Fibroblast of lung (primary cell): ENCODE data around the gene SUGCT. TPM values are rescaled to one million over a fixed set of nuclear protein-coding genes. Genes with fewer than 3 reads are reported as not detected.

Experiments
- DNase-seq, 2 donors: peaks; one replicate each; pipeline versions ENCODE4 v3.0.0 to v3.0.0-alpha.2; 2010; ENCODE audit warnings: low read depth in 2 of 2
- H2AFZ ChIP-seq: 2 replicates; pipeline ENCODE4 v1.5.1; 2012; ENCODE audit warnings: low read length, control low read depth, inconsistent platforms
- H3K27ac ChIP-seq: 2 replicates; pipeline ENCODE4 v1.5.1; 2011; ENCODE audit warnings: low read length, control low read depth; ENCODE audit not compliant: insufficient read depth
- H3K27me3 ChIP-seq: 2 replicates; pipeline ENCODE4 v1.5.1; 2011; ENCODE audit warnings: mild to moderate bottlenecking, low read length; ENCODE audit not compliant: control insufficient read depth, insufficient read depth
- H3K36me3 ChIP-seq: 2 replicates; pipeline ENCODE4 v1.5.1; 2011; ENCODE audit warnings: low read length; ENCODE audit not compliant: control insufficient read depth, insufficient read depth
- H3K4me1 ChIP-seq: 2 replicates; pipeline ENCODE4 v1.5.1; 2011; ENCODE audit warnings: low read length; ENCODE audit not compliant: control insufficient read depth, insufficient read depth; ENCODE audit errors: extremely low read depth
- H3K4me2 ChIP-seq: 2 replicates; pipeline ENCODE4 v1.5.1; 2011; ENCODE audit warnings: low read length, control low read depth; ENCODE audit not compliant: insufficient read depth; ENCODE audit errors: extremely low read depth
- H3K4me3 ChIP-seq, 4 experiments: fragments of 200-600 bp in 1 of 4; sonication (generic) in 1 of 4; replicated peaks in 1 of 4; 2 replicates each; pipeline ENCODE4 v1.5.1; 2011 to 2016; ENCODE audit warnings: low read length in 4 of 4, low read depth in 3 of 4, mild to moderate bottlenecking in 3 of 4, control low read depth in 2 of 4, inconsistent platforms in 1 of 4, mixed read lengths in 1 of 4; ENCODE audit not compliant: insufficient read depth in 1 of 4; ENCODE audit errors: control extremely low read depth in 1 of 4
- H3K79me2 ChIP-seq: 2 replicates; pipeline ENCODE4 v1.5.1; 2012; ENCODE audit warnings: mild to moderate bottlenecking, low read length, inconsistent platforms; ENCODE audit not compliant: control insufficient read depth, insufficient read depth
- H3K9ac ChIP-seq: 2 replicates; pipeline ENCODE4 v1.5.1; 2011; ENCODE audit warnings: mild to moderate bottlenecking, low read length, control low read depth; ENCODE audit not compliant: insufficient read depth
- H3K9me3 ChIP-seq: 2 replicates; pipeline ENCODE4 v1.5.1; 2012; ENCODE audit warnings: low read depth, low read length; ENCODE audit not compliant: control insufficient read depth, insufficient read depth
- H4K20me1 ChIP-seq: 2 replicates; pipeline ENCODE4 v1.5.1; 2011; ENCODE audit warnings: low read length; ENCODE audit not compliant: control insufficient read depth, insufficient read depth; ENCODE audit errors: extremely low read depth
- CTCF ChIP-seq, 2 donors: IDR thresholded peaks in 1 of 2; conservative IDR thresholded peaks in 1 of 2; 1 replicate in 1 of 2; 2 replicates in 1 of 2; pipeline ENCODE4 v1.5.1; 2011 to 2012; ENCODE audit warnings: low read length in 2 of 2, control low read depth in 1 of 2, inconsistent platforms in 1 of 2, low read depth in 1 of 2, mild to moderate bottlenecking in 1 of 2
- EZH2 ChIP-seq: IDR thresholded peaks from 2 replicates; pipeline ENCODE4 v1.5.1; 2012; ENCODE audit warnings: low read length, control low read depth, mild to moderate bottlenecking; ENCODE audit errors: missing control alignments
- polyA plus RNA-seq, 2 donors: library from polyadenylated mRNA; depleted of rRNA in 1 of 2; stranded (reverse) in 1 of 2; unstranded in 1 of 2; fragments of >200 nt; gene quantifications; 2 replicates each; pipeline ENCODE4 v1.2.1, GENCODE V29; 2011 to 2012; ENCODE audit warnings: missing spikeins in 1 of 2
- total RNA-seq: library from RNA; depleted of rRNA; stranded (reverse); fragments of >200 nt; gene quantifications from 2 replicates; pipeline ENCODE4 v1.2.1, GENCODE V29; 2014

The SUGCT gene
- total and polyA plus RNA-seq, 2 donors (not counting 1 experiment from before 2014, with no cell fraction given) = 8.4 to 16.5 TPM

GRCh38 chr7:40499718-40500117 is 364.9 kb downstream of the SUGCT start:
- Histone ChIP-seq H2AFZ (no peak overlapping the region), H3K4me1 (no peaks in the 10 kb centered on the region), H3K4me2 (no peak overlapping the region), H3K9ac (no peak overlapping the region), H3K36me3 (no peaks in the 10 kb centered on the region), H3K79me2 (no peaks in the 10 kb centered on the region), H3K27ac (no peak overlapping the region), H4K20me1 (no peaks in the 10 kb centered on the region), H3K4me3 (no peak overlapping the region), H3K9me3 (no peaks in the 10 kb centered on the region), H3K27me3 (no peaks in the 10 kb centered on the region)
- TF ChIP-seq CTCF (conservative IDR thresholded peaks at IDR 0.05 in 1 of 2, IDR thresholded peaks at IDR 0.05 in 1 of 2; ENCODE audit: low read depth in 1 of 2, low read length in 2 of 2) (no peak), EZH2 (no peak)
- DNase-seq = peak in 1 of 2 donors; percentile 66

GRCh38 chr7:40500219-40500618 is 365.4 kb downstream of the SUGCT start:
- no peaks in the 10 kb centered on the region for H3K79me2 ChIP-seq
- H2AFZ ChIP-seq = no peak overlapping the region
- H3K27me3 ChIP-seq = no peaks in the 10 kb centered on the region
- no peak overlapping the region for H3K9ac ChIP-seq
- no peak for DNase-seq
- H3K9me3 ChIP-seq = no peaks in the 10 kb centered on the region
- no peaks in the 10 kb centered on the region for H4K20me1 ChIP-seq
- TF ChIP-seq EZH2 (no peak), CTCF (conservative IDR thresholded peaks at IDR 0.05 in 1 of 2, IDR thresholded peaks at IDR 0.05 in 1 of 2; ENCODE audit: low read depth in 1 of 2, low read length in 2 of 2) (no peak)
- H3K4me3 ChIP-seq = no peak overlapping the region
- H3K27ac ChIP-seq = no peak overlapping the region
- no peak overlapping the region for H3K4me2 ChIP-seq
- H3K36me3 ChIP-seq = no peaks in the 10 kb centered on the region
- H3K4me1 ChIP-seq = no peaks in the 10 kb centered on the region

- TF ChIP-seq CTCF (conservative IDR thresholded peaks at IDR 0.05 in 1 of 2, IDR thresholded peaks at IDR 0.05 in 1 of 2; ENCODE audit: low read depth in 1 of 2, low read length in 2 of 2) (no peak), EZH2 (no peak)
Measured at GRCh38 chr7:40502359-40502758, 367.6 kb downstream of the SUGCT start.

More at GRCh38 chr7:40502359-40502758, 367.6 kb downstream of the SUGCT start:
- no peak overlapping the region for H3K27ac ChIP-seq
- H3K27me3 ChIP-seq = no peaks in the 10 kb centered on the region
- H3K4me3 ChIP-seq = no peak overlapping the region
- no peaks in the 10 kb centered on the region for H3K79me2 ChIP-seq
- no peaks in the 10 kb centered on the region for H3K36me3 ChIP-seq
- H3K9ac ChIP-seq = no peak overlapping the region
- no peaks in the 10 kb centered on the region for H4K20me1 ChIP-seq
- H3K9me3 ChIP-seq = no peaks in the 10 kb centered on the region
- H2AFZ ChIP-seq = no peak overlapping the region
- H3K4me2 ChIP-seq = no peak overlapping the region
- H3K4me1 ChIP-seq = no peaks in the 10 kb centered on the region
- DNase-seq = no peak
